GM18951 (cell line): Measurements from ENCODE around the gene GPBAR1.
A peak's percentile ranks its signal among the peaks of the same experiment; 100 is the strongest.

Experiments used
- POLR2A ChIP-seq: IDR thresholded peaks from 4 replicates; pipeline ENCODE4 v1.6.1; 2011; ENCODE audit warnings: mild to moderate bottlenecking; ENCODE audit not compliant: insufficient read length, insufficient read depth; ENCODE audit errors: extremely low read depth
- in situ Hi-C: fragments of 300-500 bp; cut with MboI; formaldehyde crosslinking; loops from one replicate; pipeline ENCODE4 v1.12.0; 2022; ENCODE audit warnings: low sequenced_read_pairs, mixed read lengths, inconsistent platforms; ENCODE audit not compliant: unreplicated experiment

The GPBAR1 gene

GRCh38 chr2:218276986-218277755 is 16.4 kb downstream of the GPBAR1 start:
- in situ Hi-C loops = no loop called here
- TF ChIP-seq POLR2A = no peak

DNA sequence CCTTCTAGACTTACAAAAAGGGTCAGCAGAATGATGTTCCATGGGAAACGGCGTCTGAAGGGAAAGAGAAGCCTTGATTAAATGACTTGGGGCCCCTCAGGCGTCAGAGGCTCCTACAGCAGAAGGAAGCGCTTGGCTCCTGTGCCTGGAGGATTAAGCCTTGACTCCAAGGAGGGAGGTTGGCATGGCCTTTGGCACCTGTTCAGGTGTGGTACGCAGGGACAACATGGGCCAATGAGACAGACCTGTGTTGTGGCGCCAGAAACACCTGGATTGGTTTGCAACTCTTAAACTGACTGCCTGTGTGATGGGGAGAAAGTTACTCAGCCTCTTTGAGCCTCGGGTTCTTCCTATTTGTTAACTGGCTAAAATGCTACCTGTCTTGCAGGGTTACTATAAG is 17.1 kb downstream of the GPBAR1 start:
- in situ Hi-C loops = no loop called here
- no peak for TF ChIP-seq POLR2A

GRCh38 chr2:218278531-218279360 is 17.9 kb downstream of the GPBAR1 start:
- in situ Hi-C loops = no loop called here
- no peak for TF ChIP-seq POLR2A

DNA sequence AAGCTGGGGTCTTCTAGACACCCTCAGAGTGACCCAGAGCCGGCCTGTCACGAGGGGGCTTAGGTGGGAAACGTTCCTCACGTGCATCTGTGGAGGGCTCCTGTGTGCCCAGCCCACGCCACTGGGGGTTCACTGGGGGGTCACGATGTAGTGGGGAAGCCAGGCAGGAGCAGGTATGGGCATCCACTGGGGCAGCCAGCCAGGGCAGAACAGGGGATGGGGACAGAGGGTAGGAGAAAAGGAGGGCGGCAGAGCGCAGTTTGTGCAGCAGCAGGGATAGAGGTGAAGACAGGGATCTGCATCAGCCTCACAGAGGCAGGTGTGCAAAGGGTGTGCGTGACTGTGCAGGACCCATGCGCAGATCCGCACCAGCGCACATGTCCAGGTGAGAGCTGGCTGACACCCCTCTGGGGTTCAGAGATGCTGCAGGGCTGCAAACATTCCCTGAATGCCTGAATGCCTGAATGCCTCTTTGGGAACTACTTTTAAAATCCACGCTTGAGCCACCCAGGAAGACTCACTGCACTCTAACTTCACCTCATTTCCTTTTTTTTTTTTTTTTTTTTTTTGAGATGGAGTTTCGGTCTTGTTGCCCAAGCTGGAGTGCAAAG is 19.6 kb downstream of the GPBAR1 start:
- in situ Hi-C loops = no loop called here
- TF ChIP-seq POLR2A = no peak

DNA sequence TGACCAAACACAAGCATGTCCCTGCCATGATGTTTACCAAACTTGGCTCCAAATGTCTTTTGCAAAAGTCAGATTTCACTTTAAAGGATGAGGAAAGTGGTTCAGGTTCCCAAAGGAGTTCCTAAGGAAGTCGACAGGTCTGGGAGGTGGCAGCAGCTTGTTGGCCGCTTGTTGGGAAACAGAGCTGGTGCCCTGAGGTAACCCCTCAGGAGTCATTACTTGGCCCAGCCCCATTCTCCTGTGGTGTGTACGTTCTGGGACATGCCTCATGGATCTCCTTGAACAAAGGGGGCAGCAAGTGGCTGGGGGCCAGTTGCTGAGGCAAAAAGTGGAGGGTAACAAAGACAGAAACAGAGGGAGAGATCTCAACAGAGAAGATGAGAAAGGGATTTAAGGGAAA is 20.6 kb downstream of the GPBAR1 start:
- no peak for TF ChIP-seq POLR2A
- in situ Hi-C loops = no loop called here

DNA sequence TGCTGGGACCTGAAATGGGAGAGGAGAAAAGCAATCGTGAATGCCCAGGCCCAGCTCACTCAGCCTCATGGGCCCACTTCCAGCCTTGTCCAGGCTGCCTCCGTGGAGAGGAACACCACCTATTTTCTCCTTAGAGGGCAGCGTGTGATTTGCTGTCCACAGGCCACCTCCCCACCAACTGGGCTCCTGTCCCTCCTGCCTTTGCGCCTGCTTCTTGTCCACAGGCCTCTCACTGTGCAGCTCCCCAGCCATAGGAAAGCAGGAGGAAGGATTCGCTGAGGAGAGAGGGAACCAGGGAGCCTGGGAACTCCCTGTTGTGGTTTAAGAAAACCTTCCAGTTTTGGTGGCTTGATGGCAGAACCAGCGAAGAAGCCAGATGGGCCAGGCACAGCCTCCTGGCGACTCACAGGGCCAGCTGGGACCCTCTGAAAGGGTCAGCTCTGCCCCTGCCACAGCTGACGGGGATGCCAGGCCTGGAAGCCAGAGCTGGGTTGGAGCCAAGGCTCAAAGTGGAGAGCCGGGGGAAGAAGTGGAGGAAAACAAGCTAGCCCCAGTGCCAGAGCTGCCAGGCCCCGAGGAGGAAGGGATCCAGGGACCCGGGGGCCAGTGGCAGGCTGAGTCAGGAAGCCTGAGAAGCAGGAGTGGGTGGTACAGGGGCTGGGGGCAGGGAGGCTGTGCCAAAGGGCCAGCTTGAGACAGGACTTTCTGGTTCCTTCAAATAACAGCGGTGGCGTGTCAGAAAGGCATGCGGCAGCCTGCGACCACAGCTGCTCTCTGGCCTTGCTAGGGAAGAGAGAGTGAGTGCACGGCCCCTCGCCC is 21.6 kb downstream of the GPBAR1 start:
- TF ChIP-seq POLR2A = no peak
- in situ Hi-C loops = no loop called here

GRCh38 chr2:218284106-218284811 is 23.4 kb downstream of the GPBAR1 start:
- TF ChIP-seq POLR2A = no peak
- in situ Hi-C loops = no loop called here

DNA sequence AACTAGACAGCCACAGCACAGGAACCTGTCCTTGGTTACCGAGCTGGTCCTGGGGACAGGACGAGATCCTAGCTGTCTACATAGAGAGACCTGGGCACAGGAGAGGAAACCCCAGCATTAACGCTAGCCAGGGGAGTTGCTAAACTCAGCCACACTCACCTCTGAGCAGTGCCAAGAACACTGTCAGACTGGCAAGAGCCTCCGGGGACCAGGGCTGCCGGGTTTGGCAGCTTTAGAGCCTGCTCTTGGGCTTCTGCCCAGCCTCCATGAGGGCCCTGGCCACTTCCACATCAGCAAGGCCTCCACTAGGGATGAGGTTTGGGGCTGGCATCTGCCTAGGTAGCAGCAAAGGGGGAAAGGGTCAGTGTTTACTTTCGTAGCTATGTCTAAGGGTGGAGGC is 24.8 kb downstream of the GPBAR1 start:
- in situ Hi-C loops = no loop called here
- no peak for TF ChIP-seq POLR2A

- peak; percentile 43 for TF ChIP-seq POLR2A
- in situ Hi-C loops = no loop called here
Measured at GRCh38 chr2:218286570-218287459, 26.0 kb downstream of the GPBAR1 start.

GRCh38 chr2:218289639-218290315 is 29.0 kb downstream of the GPBAR1 start:
- TF ChIP-seq POLR2A = no peak
- in situ Hi-C loops = no loop called here
